ENCODE data around the gene MTHFD1L. TPM values are rescaled to one million over a fixed set of nuclear protein-coding genes. Genes with fewer than 3 reads are reported as not detected.

Gene MTHFD1L
- total and polyA plus RNA-seq, 7 experiments from 2014 or later, result 5.7 to 57.8 (median 7.8) TPM

GRCh38 chr6:151005164-151005563 is 139.7 kb downstream of the MTHFD1L start:
- peaks cover 0 to 32% (median 16%) of the 10 kb centered on the region in 7 donors for H3K4me1 Mint-ChIP-seq
- ATAC-seq, result no peak
- CTCF ChIA-PET, result interaction anchor here (0.7 to 1.3 kb wide), 3 partner anchors 8 to 319 kb away, joined by 3 to 4 read pairs (median 4); no protein-coding TSS in a partner anchor
- no peaks in the 10 kb centered on the region for H3K36me3 ChIP-seq (ENCODE audit: control insufficient read depth in 2 of 3, insufficient read depth in 3 of 3, low read length in 3 of 3)
- no peak overlapping the region for H3K4me3 Mint-ChIP-seq
- no peak overlapping the region for H3K27ac ChIP-seq (ENCODE audit: low read depth, low read length)
- no peaks in the 10 kb centered on the region for H3K9me3 ChIP-seq (ENCODE audit: control insufficient read depth in 2 of 3, low read length in 3 of 3)
- H3K4me1 ChIP-seq (ENCODE audit: control insufficient read depth in 2 of 2, insufficient read depth in 2 of 2, low read length in 2 of 2), result no peaks in the 10 kb centered on the region
- H3K27me3 Mint-ChIP-seq, result no peaks in the 10 kb centered on the region
- DNase-seq, result no peak
- no peaks in the 10 kb centered on the region for H3K9me3 Mint-ChIP-seq
- POLR2A ChIA-PET, result no interaction called here
- intact Hi-C loops (cut with micrococcal nuclease), result loop anchor here in 1 of 2 donors (2.0 to 10.0 kb wide), 2 partner anchors 18 to 480 kb away; no protein-coding TSS in a partner anchor
- peak overlapping the region in 2 of 9 donors; percentile 12 to 50 for H3K27ac Mint-ChIP-seq
- H3K27me3 ChIP-seq (ENCODE audit: control insufficient read depth in 2 of 2, insufficient read depth in 2 of 2, low read length in 2 of 2), result no peaks in the 10 kb centered on the region
- peaks cover 0 to 6% (median 0%) of the 10 kb centered on the region in 5 donors for H3K36me3 Mint-ChIP-seq
- no peak overlapping the region for H3K4me3 ChIP-seq (ENCODE audit: low read length)

GRCh38 chr6:151005896-151006632 is 140.6 kb downstream of the MTHFD1L start:
- ChIA-PET POLR2A (no interaction called here), CTCF (interaction anchor here (1.0 to 1.3 kb wide), 2 partner anchors 7 to 318 kb away, joined by 3 to 4 read pairs; no protein-coding TSS in a partner anchor)
- Histone ChIP-seq H3K36me3 (ENCODE audit: control insufficient read depth in 2 of 3, insufficient read depth in 3 of 3, low read length in 3 of 3) (no peaks in the 10 kb centered on the region), H3K27me3 (ENCODE audit: control insufficient read depth in 2 of 2, insufficient read depth in 2 of 2, low read length in 2 of 2) (no peaks in the 10 kb centered on the region), H3K4me3 (ENCODE audit: low read length) (no peak overlapping the region), H3K4me1 (ENCODE audit: control insufficient read depth in 2 of 2, insufficient read depth in 2 of 2, low read length in 2 of 2) (no peaks in the 10 kb centered on the region), H3K9me3 (ENCODE audit: control insufficient read depth in 2 of 3, low read length in 3 of 3) (no peaks in the 10 kb centered on the region), H3K27ac (ENCODE audit: low read depth, low read length) (no peak overlapping the region)
- DNase-seq (no peak), ATAC-seq (peak; percentile 51)
- intact Hi-C loops (cut with micrococcal nuclease), result loop anchor here in 1 of 2 donors (2.0 to 10.0 kb wide), 2 partner anchors 19 to 479 kb away; no protein-coding TSS in a partner anchor
- Mint-ChIP-seq H3K9me3 (no peaks in the 10 kb centered on the region), H3K4me1 (peaks cover 0 to 30% (median 16%) of the 10 kb centered on the region in 7 donors), H3K4me3 (peak overlapping the region in 5 of 10 donors; percentile 0 to 65 (median 43)), H3K27me3 (no peaks in the 10 kb centered on the region), H3K36me3 (peaks cover 0 to 6% (median 0%) of the 10 kb centered on the region in 5 donors), H3K27ac (peak overlapping the region in 3 of 9 donors; percentile 12 to 32 (median 22))

- Mint-ChIP-seq H3K36me3 (peaks cover 0 to 6% (median 0%) of the 10 kb centered on the region in 5 donors), H3K4me3 (peak overlapping the region in 1 of 10 donors; percentile 50), H3K27ac (peak overlapping the region in 1 of 9 donors; percentile 68), H3K4me1 (peaks cover 0 to 27% (median 16%) of the 10 kb centered on the region in 7 donors), H3K27me3 (no peaks in the 10 kb centered on the region), H3K9me3 (no peaks in the 10 kb centered on the region)
- no peaks in the 10 kb centered on the region for H3K9me3 ChIP-seq (ENCODE audit: control insufficient read depth in 2 of 3, low read length in 3 of 3)
- no peaks in the 10 kb centered on the region for H3K36me3 ChIP-seq (ENCODE audit: control insufficient read depth in 2 of 3, insufficient read depth in 3 of 3, low read length in 3 of 3)
- CTCF ChIA-PET, result no interaction called here
- H3K4me3 ChIP-seq (ENCODE audit: low read length), result no peak overlapping the region
- H3K27ac ChIP-seq (ENCODE audit: low read depth, low read length), result no peak overlapping the region
- intact Hi-C loops (cut with micrococcal nuclease), result loop anchor here in 1 of 2 donors (10.0 kb wide), 1 partner anchor 478 kb away; no protein-coding TSS in a partner anchor
- DNase-seq (no peak), ATAC-seq (no peak)
- no peaks in the 10 kb centered on the region for H3K27me3 ChIP-seq (ENCODE audit: control insufficient read depth in 2 of 2, insufficient read depth in 2 of 2, low read length in 2 of 2)
- H3K4me1 ChIP-seq (ENCODE audit: control insufficient read depth in 2 of 2, insufficient read depth in 2 of 2, low read length in 2 of 2), result no peaks in the 10 kb centered on the region
- POLR2A ChIA-PET, result no interaction called here
These were observed 141.6 kb downstream of the MTHFD1L start for GRCh38 chr6:151007076-151007475.

GRCh38 chr6:151007922-151008321 is 142.4 kb downstream of the MTHFD1L start:
- H3K4me1 Mint-ChIP-seq, result peaks cover 0 to 27% (median 16%) of the 10 kb centered on the region in 7 donors
- H3K9me3 Mint-ChIP-seq, result no peaks in the 10 kb centered on the region
- H3K27me3 ChIP-seq (ENCODE audit: control insufficient read depth in 2 of 2, insufficient read depth in 2 of 2, low read length in 2 of 2), result no peaks in the 10 kb centered on the region
- H3K4me3 ChIP-seq (ENCODE audit: low read length), result no peak overlapping the region
- ChIA-PET POLR2A (no interaction called here), CTCF (no interaction called here)
- H3K4me1 ChIP-seq (ENCODE audit: control insufficient read depth in 2 of 2, insufficient read depth in 2 of 2, low read length in 2 of 2), result no peaks in the 10 kb centered on the region
- no peaks in the 10 kb centered on the region for H3K9me3 ChIP-seq (ENCODE audit: control insufficient read depth in 2 of 3, low read length in 3 of 3)
- no peaks in the 10 kb centered on the region for H3K27me3 Mint-ChIP-seq
- H3K27ac ChIP-seq (ENCODE audit: low read depth, low read length), result no peak overlapping the region
- H3K4me3 Mint-ChIP-seq, result no peak overlapping the region
- no peak overlapping the region for H3K27ac Mint-ChIP-seq
- peaks cover 0 to 6% (median 0%) of the 10 kb centered on the region in 5 donors for H3K36me3 Mint-ChIP-seq
- DNase-seq, result no peak
- intact Hi-C loops (cut with micrococcal nuclease), result loop anchor here in 1 of 2 donors (10.0 kb wide), 1 partner anchor 477 kb away; no protein-coding TSS in a partner anchor
- ATAC-seq, result no peak
- H3K36me3 ChIP-seq (ENCODE audit: control insufficient read depth in 2 of 3, insufficient read depth in 3 of 3, low read length in 3 of 3), result no peaks in the 10 kb centered on the region

- CTCF ChIA-PET, result no interaction called here
- ATAC-seq, result no peak
- intact Hi-C loops (cut with micrococcal nuclease), result loop anchor here in 1 of 2 donors (10.0 kb wide), 1 partner anchor 476 kb away; no protein-coding TSS in a partner anchor
These were observed 142.9 kb downstream of the MTHFD1L start for GRCh38 chr6:151008425-151008824.

GRCh38 chr6:151009576-151009975 is 144.1 kb downstream of the MTHFD1L start:
- ChIA-PET CTCF (interaction anchor here (1.1 to 1.9 kb wide), 2 partner anchors 253 to 315 kb away, joined by 6 to 8 read pairs; no protein-coding TSS in a partner anchor), POLR2A (no interaction called here)
- Histone ChIP-seq H3K27ac (ENCODE audit: low read depth, low read length) (no peak overlapping the region), H3K4me1 (ENCODE audit: control insufficient read depth in 2 of 2, insufficient read depth in 2 of 2, low read length in 2 of 2) (no peaks in the 10 kb centered on the region), H3K9me3 (ENCODE audit: control insufficient read depth in 2 of 3, low read length in 3 of 3) (no peaks in the 10 kb centered on the region), H3K36me3 (ENCODE audit: control insufficient read depth in 2 of 3, insufficient read depth in 3 of 3, low read length in 3 of 3) (no peaks in the 10 kb centered on the region), H3K27me3 (ENCODE audit: control insufficient read depth in 2 of 2, insufficient read depth in 2 of 2, low read length in 2 of 2) (no peaks in the 10 kb centered on the region), H3K4me3 (ENCODE audit: low read length) (no peak overlapping the region)
- Mint-ChIP-seq H3K36me3 (peaks cover 0 to 6% (median 0%) of the 10 kb centered on the region in 5 donors), H3K27ac (no peak overlapping the region), H3K9me3 (no peaks in the 10 kb centered on the region), H3K4me1 (peaks cover 0 to 27% (median 16%) of the 10 kb centered on the region in 7 donors), H3K4me3 (no peak overlapping the region), H3K27me3 (no peaks in the 10 kb centered on the region)
- ATAC-seq, result no peak
- no peak for DNase-seq
- intact Hi-C loops (cut with micrococcal nuclease), result loop anchor here in 1 of 2 donors (10.0 kb wide), 1 partner anchor 475 kb away; no protein-coding TSS in a partner anchor

More at GRCh38 chr6:151008425-151008824, 142.9 kb downstream of the MTHFD1L start:
- peaks cover 0 to 27% (median 16%) of the 10 kb centered on the region in 7 donors for H3K4me1 Mint-ChIP-seq
- Histone ChIP-seq H3K27ac (ENCODE audit: low read depth, low read length) (no peak overlapping the region), H3K27me3 (ENCODE audit: control insufficient read depth in 2 of 2, insufficient read depth in 2 of 2, low read length in 2 of 2) (no peaks in the 10 kb centered on the region), H3K9me3 (ENCODE audit: control insufficient read depth in 2 of 3, low read length in 3 of 3) (no peaks in the 10 kb centered on the region), H3K4me1 (ENCODE audit: control insufficient read depth in 2 of 2, insufficient read depth in 2 of 2, low read length in 2 of 2) (no peaks in the 10 kb centered on the region), H3K4me3 (ENCODE audit: low read length) (no peak overlapping the region), H3K36me3 (ENCODE audit: control insufficient read depth in 2 of 3, insufficient read depth in 3 of 3, low read length in 3 of 3) (no peaks in the 10 kb centered on the region)
- H3K27me3 Mint-ChIP-seq, result no peaks in the 10 kb centered on the region
- no peaks in the 10 kb centered on the region for H3K9me3 Mint-ChIP-seq
- DNase-seq, result no peak
- H3K27ac Mint-ChIP-seq, result no peak overlapping the region
- H3K4me3 Mint-ChIP-seq, result no peak overlapping the region
- peaks cover 0 to 6% (median 0%) of the 10 kb centered on the region in 5 donors for H3K36me3 Mint-ChIP-seq
- POLR2A ChIA-PET, result no interaction called here
